Endothelial cell of umbilical vein (primary cell): Measurements from ENCODE around the gene TBC1D10A. TPM values are rescaled to one million over a fixed set of nuclear protein-coding genes. Genes with fewer than 3 reads are reported as not detected.

Experiments used
- BruUV-seq: library from RNA; stranded (reverse); fragments of 400-500 nt; replicated peaks from 2 replicates; lab custom pipeline; 2021; lab: Mats Ljungman, UMichigan
- CTCF ChIA-PET: fragments of 300-600, 350-600 bp; sonication (Branson Sonifier 250); formaldehyde crosslinking; loops from one replicate; lab custom pipeline; 2021; ENCODE audit warnings: antibody characterized with exemption, inconsistent platforms; lab: Charles Lee
- POLR2A ChIA-PET: fragments of 300-600, 350-600 bp; sonication (Branson Sonifier 250); formaldehyde crosslinking; loops from one replicate; lab custom pipeline; 2021; ENCODE audit warnings: antibody characterized with exemption, inconsistent platforms; lab: Charles Lee
- DNase-seq: peaks from one replicate; pipeline ENCODE4 v3.0.0-alpha.2; 2011; ENCODE audit warnings: low read depth, low spot score
- FAIRE-seq: peaks from 2 replicates; lab custom pipeline; 2011; peaks lifted over from hg19 to GRCh38; lab: Jason Lieb, UNC
- H2AFZ ChIP-seq: 2 replicates; pipeline ENCODE4 v1.6.0; 2012; ENCODE audit warnings: low read depth, low read length, control low read depth, inconsistent platforms
- H3K27ac ChIP-seq: 2 replicates; pipeline ENCODE4 v1.5.1; 2011; ENCODE audit warnings: low read depth, mild to moderate bottlenecking, control low read depth, low read length, moderate library complexity; ENCODE audit not compliant: insufficient read depth
- H3K27me3 ChIP-seq, 2 experiments: 2 replicates each; pipeline versions ENCODE4 v1.6.0 to v1.6.1; 2011; ENCODE audit warnings: low read length in 2 of 2, mixed read lengths in 1 of 2; ENCODE audit not compliant: control insufficient read depth in 2 of 2, insufficient read depth in 2 of 2
- H3K36me3 ChIP-seq, 2 experiments: 2 replicates in 1 of 2; 3 replicates in 1 of 2; pipeline ENCODE4 v1.5.1; 2011; ENCODE audit warnings: low read length in 2 of 2, mild to moderate bottlenecking in 1 of 2, moderate library complexity in 1 of 2; ENCODE audit not compliant: control insufficient read depth in 2 of 2, insufficient read depth in 2 of 2; ENCODE audit errors: extremely low read depth in 1 of 2
- H3K4me1 ChIP-seq: 3 replicates; pipeline ENCODE4 v1.5.1; 2011; ENCODE audit warnings: mild to moderate bottlenecking, low read length; ENCODE audit not compliant: control insufficient read depth, insufficient read depth; ENCODE audit errors: extremely low read depth
- H3K4me2 ChIP-seq: 2 replicates; pipeline ENCODE4 v1.6.1; 2011; ENCODE audit warnings: low read length, control low read depth, mixed read lengths; ENCODE audit not compliant: insufficient read depth
- H3K4me3 ChIP-seq, 3 experiments: fragments of 200-600 bp in 1 of 3; sonication (generic), shearing (Covaris generic) in 1 of 3; replicated peaks in 1 of 3; 2 replicates each; pipeline ENCODE4 v1.5.1; 2011 to 2016; ENCODE audit warnings: control low read depth in 3 of 3, low read length in 3 of 3, mild to moderate bottlenecking in 2 of 3, inconsistent platforms in 1 of 3, low read depth in 1 of 3, moderate library complexity in 1 of 3; ENCODE audit not compliant: insufficient read depth in 1 of 3
- H3K79me2 ChIP-seq: 2 replicates; pipeline ENCODE4 v1.6.0; 2012; ENCODE audit warnings: low read length, inconsistent platforms; ENCODE audit not compliant: control insufficient read depth, insufficient read depth
- H3K9ac ChIP-seq: replicated peaks from 2 replicates; pipeline ENCODE3; 2011; ENCODE audit warnings: low read length, control low read depth; ENCODE audit not compliant: insufficient read depth; ENCODE audit errors: extremely low read depth
- H3K9me1 ChIP-seq: replicated peaks from 3 replicates; pipeline ENCODE4 v1.6.0; 2011; ENCODE audit warnings: mild to moderate bottlenecking, low read length; ENCODE audit not compliant: control insufficient read depth, insufficient read depth; ENCODE audit errors: extremely low read depth
- H3K9me3 ChIP-seq: replicated peaks from 2 replicates; pipeline ENCODE4 v1.5.1; 2012; ENCODE audit warnings: low read length, inconsistent platforms; ENCODE audit not compliant: control insufficient read depth, insufficient read depth
- H4K20me1 ChIP-seq: replicated peaks from 2 replicates; pipeline ENCODE3; 2011; ENCODE audit warnings: mild to moderate bottlenecking, low read length; ENCODE audit not compliant: control insufficient read depth, insufficient read depth; ENCODE audit errors: extremely low read depth
- CTCF ChIP-seq, 2 donors: IDR thresholded peaks; 1 replicate in 1 of 2; 2 replicates in 1 of 2; pipeline ENCODE4 v1.5.1; 2011; ENCODE audit warnings: low read length in 2 of 2, mild to moderate bottlenecking in 2 of 2, moderate library complexity in 2 of 2, control low read depth in 1 of 2, inconsistent platforms in 1 of 2, low read depth in 1 of 2; ENCODE audit not compliant: insufficient read depth in 1 of 2; ENCODE audit errors: extremely low read depth in 1 of 2
- FOS ChIP-seq: IDR thresholded peaks from 2 replicates; pipeline ENCODE4 v1.6.1; 2011; ENCODE audit warnings: mild to moderate bottlenecking, low read length, moderate library complexity, borderline replicate concordance; ENCODE audit not compliant: insufficient read depth
- JUN ChIP-seq: IDR thresholded peaks from 2 replicates; pipeline ENCODE4 v1.6.1; 2011; ENCODE audit warnings: borderline replicate concordance, low read depth; ENCODE audit not compliant: insufficient read length, insufficient read depth
- MAX ChIP-seq: IDR thresholded peaks from 2 replicates; pipeline ENCODE4 v1.6.1; 2011; ENCODE audit not compliant: insufficient read depth, insufficient read length
- MYC ChIP-seq: IDR thresholded peaks from one replicate; pipeline ENCODE4 v1.6.1; 2011; ENCODE audit warnings: mild to moderate bottlenecking, low read depth, low read length
- POLR2AphosphoS5 ChIP-seq: IDR thresholded peaks from 2 replicates; pipeline ENCODE4 v1.6.1; 2012; ENCODE audit warnings: low read depth, mild to moderate bottlenecking, control low read depth, low read length, moderate library complexity; ENCODE audit not compliant: insufficient read depth
- dilution Hi-C: fragments of 300-500 bp; cut with MboI; formaldehyde crosslinking; loops from one replicate; pipeline ENCODE4 v1.15.0; 2019; ENCODE audit warnings: low sequenced_read_pairs; ENCODE audit not compliant: extremely low pct_ligation_motif_present
- intact Hi-C: fragments of 100-400 bp; cut with micrococcal nuclease; formaldehyde crosslinking; loops from one replicate; pipeline ENCODE4 v1.10.0; 2022
- polyA plus RNA-seq, 4 experiments: library from polyadenylated mRNA; depleted of rRNA in 3 of 4; stranded (reverse) in 3 of 4; unstranded in 1 of 4; fragments of >200 nt; gene quantifications; 2 replicates each; pipeline versions ENCODE4 v1.2.1 to v1.2.3, GENCODE V29; 2011 to 2012; ENCODE audit warnings: missing spikeins in 1 of 4
- total RNA-seq: library from RNA; stranded (reverse); gene quantifications from 2 replicates; pipeline ENCODE4 v1.2.3, GENCODE V29; 2021

The TBC1D10A gene
- total and polyA plus RNA-seq, 2 donors (not counting 3 experiments of a cell fraction or from before 2014, with no cell fraction given) = 10.0 to 11.9 TPM

GRCh38 chr22:30250661-30251267, 76.0 kb downstream of the TBC1D10A start:
- Histone ChIP-seq H3K79me2 (no peaks in the 10 kb centered on the region), H3K36me3 (no peaks in the 10 kb centered on the region), H3K4me2 (no peak overlapping the region), H3K4me1 (peaks cover 10% of the 10 kb centered on the region), H3K9me3 (no peaks in the 10 kb centered on the region), H3K4me3 (no peak overlapping the region), H2AFZ (no peak overlapping the region), H3K27ac (no peak overlapping the region), H3K27me3 (peaks cover 14 to 18% of the 10 kb centered on the region in 2 experiments), H3K9me1 (no peaks in the 10 kb centered on the region), H4K20me1 (no peaks in the 10 kb centered on the region), H3K9ac (no peak overlapping the region)
- TF ChIP-seq MYC = no peak
- TF ChIP-seq FOS = no peak
- no peak for TF ChIP-seq MAX
- no peak for TF ChIP-seq POLR2AphosphoS5
- TF ChIP-seq CTCF (IDR thresholded peaks at IDR 0.05; ENCODE audit: extremely low read depth in 1 of 2, insufficient read depth in 1 of 2, low read depth in 1 of 2, low read length in 2 of 2) = no peak
- no peak for TF ChIP-seq JUN
- FAIRE-seq = no peak
- dilution Hi-C loops = no loop called here
- BruUV-seq = no TSS peak
- ChIA-PET POLR2A (interaction anchor here (0.5 kb wide), 1 partner anchor 205 kb away, joined by 3 read pairs; no protein-coding TSS in a partner anchor), CTCF (interaction anchor here (0.6 to 2.7 kb wide), 8 partner anchors 13 to 615 kb away, joined by 3 to 16 read pairs (median 4); no protein-coding TSS in a partner anchor)
- DNase-seq = no peak
- intact Hi-C loops = no loop called here
